Measurements from ENCODE around the gene PHC2. TPM values are rescaled to one million over a fixed set of nuclear protein-coding genes. Genes with fewer than 3 reads are reported as not detected.

The PHC2 gene
- total RNA-seq, 1 donor from 2014 or later, result 93.1 TPM

GRCh38 chr1:33353531-33353930 is 77.4 kb downstream of the PHC2 start:
- DNase-seq (ENCODE audit: low read depth), result no peak

- DNase-seq (ENCODE audit: low read depth), result no peak
These were observed 79.6 kb downstream of the PHC2 start for GRCh38 chr1:33351281-33351660.

- DNase-seq (ENCODE audit: low read depth), result no peak
These were observed 80.1 kb downstream of the PHC2 start for GRCh38 chr1:33350611-33351280.

- DNase-seq (ENCODE audit: low read depth), result peak; percentile 85
These were observed 80.9 kb downstream of the PHC2 start for GRCh38 chr1:33349778-33350610.

GRCh38 chr1:33349081-33349759 is 81.7 kb downstream of the PHC2 start:
- DNase-seq (ENCODE audit: low read depth), result peak; percentile 64

GRCh38 chr1:33348676-33349080 is 82.2 kb downstream of the PHC2 start:
- DNase-seq (ENCODE audit: low read depth), result no peak

GRCh38 chr1:33348194-33348593 is 82.7 kb downstream of the PHC2 start:
- no peak for DNase-seq (ENCODE audit: low read depth)

GRCh38 chr1:33347650-33347992 is 83.3 kb downstream of the PHC2 start:
- no peak for DNase-seq (ENCODE audit: low read depth)

GRCh38 chr1:33346927-33347649 is 83.8 kb downstream of the PHC2 start:
- peak; percentile 73 for DNase-seq (ENCODE audit: low read depth)

GRCh38 chr1:33346533-33346926 is 84.4 kb downstream of the PHC2 start:
- DNase-seq (ENCODE audit: low read depth), result no peak

- no peak for DNase-seq (ENCODE audit: low read depth)
These were observed 85.9 kb downstream of the PHC2 start for GRCh38 chr1:33344896-33345560.

GRCh38 chr1:33343539-33343938 is 87.4 kb downstream of the PHC2 start:
- no peak for DNase-seq (ENCODE audit: low read depth)

GRCh38 chr1:33342041-33342723 is 88.7 kb downstream of the PHC2 start:
- peak; percentile 93 for DNase-seq (ENCODE audit: low read depth)

- DNase-seq (ENCODE audit: low read depth), result no peak
These were observed 89.7 kb downstream of the PHC2 start for GRCh38 chr1:33341190-33341589.

GRCh38 chr1:33339413-33339812 is 91.5 kb downstream of the PHC2 start:
- DNase-seq (ENCODE audit: low read depth), result no peak

GRCh38 chr1:33338440-33339211 is 92.3 kb downstream of the PHC2 start:
- peak; percentile 56 for DNase-seq (ENCODE audit: low read depth)

- DNase-seq (ENCODE audit: low read depth), result peak; percentile 67
These were observed 92.9 kb downstream of the PHC2 start for GRCh38 chr1:33338048-33338439.

- DNase-seq (ENCODE audit: low read depth), result no peak
These were observed 93.5 kb downstream of the PHC2 start for GRCh38 chr1:33337441-33337840.

- no peak for DNase-seq (ENCODE audit: low read depth)
These were observed 94.3 kb downstream of the PHC2 start for GRCh38 chr1:33336580-33336979.

GRCh38 chr1:33335020-33335419 is 95.9 kb downstream of the PHC2 start:
- no peak for DNase-seq (ENCODE audit: low read depth)

All from myocyte (in vitro differentiated cells).